ENCODE measurements around the gene TPRX1. TPM values are rescaled to one million over a fixed set of nuclear protein-coding genes. Genes with fewer than 3 reads are reported as not detected.

TPRX1 gene
- total and polyA plus RNA-seq, 9 of the 15 experiments (the other 6 are each of a cell fraction or from before 2014, with no cell fraction given), result not detected

- TF ChIP-seq NKRF (IDR thresholded peaks at IDR 0.05; ENCODE audit: borderline replicate concordance) (peak; percentile 78), SP1 (CRISPR knock-in tag; IDR thresholded peaks at IDR 0.05) (peak; percentile 100), ARNT (IDR thresholded peaks at IDR 0.05) (no peak), ZNF785 (CRISPR knock-in tag; IDR thresholded peaks at IDR 0.05) (no peak), KAT2B (IDR thresholded peaks at IDR 0.05; ENCODE audit: low read depth, low read length) (no peak), ELF4 (CRISPR knock-in tag; IDR thresholded peaks at IDR 0.05) (peak; percentile 45), CHD1 (IDR thresholded peaks at IDR 0.05; ENCODE audit: low read length) (no peak), STAG1 (CRISPR knock-in tag; IDR thresholded peaks at IDR 0.05; ENCODE audit: borderline replicate concordance) (no peak), ZBTB7A (IDR thresholded peaks at IDR 0.05; ENCODE audit: borderline replicate concordance, control insufficient read depth, low read depth, low read length) (peak; percentile 86), PHF20 (IDR thresholded peaks at IDR 0.05; ENCODE audit: partially characterized antibody) (peak; percentile 46), SMAD4 (CRISPR knock-in tag; conservative IDR thresholded peaks at IDR 0.05) (peak; percentile 18; the same call in 1 of the 2 replicates), TGIF2 (CRISPR knock-in tag; IDR thresholded peaks at IDR 0.05) (no peak), LCOR (CRISPR knock-in tag; IDR thresholded peaks at IDR 0.05) (0 out of 2 replicates have a peak, but pooled peaks have one; percentile 71), MBD2 (IDR thresholded peaks at IDR 0.05; ENCODE audit: borderline replicate concordance, low read depth) (peak; percentile 98), RAD21 (CRISPR knock-in tag; conservative IDR thresholded peaks at IDR 0.05 in 1 of 2, IDR thresholded peaks at IDR 0.05 in 1 of 2) (no peak), POLR2A (conservative IDR thresholded peaks at IDR 0.05) (peak; percentile 87), KDM4B (IDR thresholded peaks at IDR 0.05; ENCODE audit: borderline replicate concordance in 2 of 2, low read depth in 1 of 2) (0 out of 4 replicates have a peak, but pooled peaks of 1 of the 2 experiments have one; percentile 25), KDM1A (IDR thresholded peaks at IDR 0.05) (0 out of 4 replicates have a peak, but pooled peaks of 1 of the 2 experiments have one; percentile 34), MAZ (CRISPR knock-in tag; conservative IDR thresholded peaks at IDR 0.05 in 1 of 2, IDR thresholded peaks at IDR 0.05 in 1 of 2) (peak; percentile 66 to 93; a peak in 3 of 4 replicates), ZNF717 (CRISPR knock-in tag; IDR thresholded peaks at IDR 0.05) (no peak), TAF7 (tag; IDR thresholded peaks at IDR 0.05) (peak; percentile 76), ZMIZ1 (IDR thresholded peaks at IDR 0.05; ENCODE audit: low read depth in 2 of 2, low read length in 2 of 2) (no peak), ZNF24 (IDR thresholded peaks at IDR 0.05) (no peak)
Observed at GRCh38 chr19:47778049-47778953, 26.1 kb downstream of the TPRX1 start, which contains the start of gene SELENOW (continued).
